GM15510 (cell line): Measurements from ENCODE around the gene ATAD3C.

Source experiments
- POLR2A ChIP-seq: IDR thresholded peaks from 3 replicates; pipeline ENCODE4 v1.6.1; 2011; ENCODE audit warnings: borderline replicate concordance; ENCODE audit not compliant: insufficient read length; ENCODE audit errors: extremely low read depth

The ATAD3C gene

GRCh38 chr1:1449099-1449739 lies at the start of gene ATAD3C:
Gene ATAD3C (plus strand): TSS chr1:1449689. CDS start chr1:1450684, 995 bp downstream.
- no peak for TF ChIP-seq POLR2A

GRCh38 chr1:1399872-1400575 lies 49.5 kb upstream of the ATAD3C start:
- TF ChIP-seq POLR2A: no peak

- no peak for TF ChIP-seq POLR2A
Observed at GRCh38 chr1:1400576-1401456, 48.7 kb upstream of the ATAD3C start.

- no peak for TF ChIP-seq POLR2A
Observed at GRCh38 chr1:1401457-1402010, 48.0 kb upstream of the ATAD3C start.

- TF ChIP-seq POLR2A: no peak
Observed at GRCh38 chr1:1402072-1402900, 47.2 kb upstream of the ATAD3C start.

GRCh38 chr1:1403653-1404052 lies 45.8 kb upstream of the ATAD3C start:
- TF ChIP-seq POLR2A: no peak

- TF ChIP-seq POLR2A: no peak
Observed at GRCh38 chr1:1406101-1406820, 43.2 kb upstream of the ATAD3C start.

GRCh38 chr1:1406821-1407635 lies 42.5 kb upstream of the ATAD3C start, which contains the start of gene MRPL20:
Gene MRPL20 (minus strand): TSS chr1:1407293. CDS start chr1:1407217, 76 bp downstream.
- peak; percentile 95 for TF ChIP-seq POLR2A

GRCh38 chr1:1407636-1408318 lies 41.7 kb upstream of the ATAD3C start:
- no peak for TF ChIP-seq POLR2A

GRCh38 chr1:1411626-1412025 lies 37.9 kb upstream of the ATAD3C start:
- no peak for TF ChIP-seq POLR2A

- TF ChIP-seq POLR2A: no peak
Observed at GRCh38 chr1:1415751-1416150, 33.7 kb upstream of the ATAD3C start.

GRCh38 chr1:1418464-1419362 lies 30.8 kb upstream of the ATAD3C start:
- TF ChIP-seq POLR2A: no peak

- no peak for TF ChIP-seq POLR2A
Observed at GRCh38 chr1:1419363-1419812, 30.1 kb upstream of the ATAD3C start.
